Stimulated activated CD8-positive, alpha-beta memory T cell treated with anti-CD3 and anti-CD28 coated beads, Interleukin-2, amount 100 ng/mL, for 48 hours (primary cell): Measurements from ENCODE around the gene CIAO2B.
A peak's percentile ranks its signal among the peaks of the same experiment; 100 is the strongest.
"Not testable (repeated sequence)": the region's sequence is repeated elsewhere in the genome, so short reads cannot be mapped to it uniquely, and the experiment has no call there.

Experiments
- DNase-seq, 2 donors: peaks; one replicate each; pipeline ENCODE4 v3.0.0-alpha.2; 2020; ENCODE audit warnings: low read depth in 2 of 2

Gene CIAO2B

GRCh38 chr16:66936889-66937554, 2.8 kb upstream of the CIAO2B start:
- no peak for DNase-seq

- no peak for DNase-seq
Measured at GRCh38 chr16:66936462-66936861, 2.3 kb upstream of the CIAO2B start.

GRCh38 chr16:66935314-66936011, 1.3 kb upstream of the CIAO2B start, which contains the start of gene CES2:
Gene CES2, plus strand, starts transcription at chr16:66935516. Its CDS starts 120 bp downstream, at chr16:66935636.
- DNase-seq, result no peak

- DNase-seq, result not testable (repeated sequence)
Measured at GRCh38 chr16:66934839-66935313, 674 bp upstream of the CIAO2B start.

GRCh38 chr16:66933776-66934137, 445 bp downstream of the CIAO2B start:
- peak in 1 of 2 donors; percentile 36 for DNase-seq

GRCh38 chr16:66932076-66932475, 2.1 kb downstream of the CIAO2B start:
- no peak for DNase-seq

GRCh38 chr16:66931665-66932064, 2.5 kb downstream of the CIAO2B start:
- no peak for DNase-seq

- DNase-seq, result no peak
Measured at GRCh38 chr16:66930189-66930588, 4.0 kb downstream of the CIAO2B start.

GRCh38 chr16:66928702-66929388, 5.4 kb downstream of the CIAO2B start:
- peak in 1 of 2 donors; percentile 45 for DNase-seq

GRCh38 chr16:66927918-66928649, 6.1 kb downstream of the CIAO2B start:
- DNase-seq, result no peak

GRCh38 chr16:66926961-66927436, 7.2 kb downstream of the CIAO2B start:
- DNase-seq, result no peak

- DNase-seq, result no peak
Measured at GRCh38 chr16:66926171-66926947, 7.8 kb downstream of the CIAO2B start.

- DNase-seq, result no peak
Measured at GRCh38 chr16:66925322-66925840, 8.8 kb downstream of the CIAO2B start, which contains the start of gene RRAD. Gene RRAD, minus strand, starts transcription at chr16:66925535. Its CDS starts 356 bp downstream, at chr16:66925179.

GRCh38 chr16:66924527-66925321, 9.5 kb downstream of the CIAO2B start:
- peak; percentile 20 to 40 for DNase-seq

GRCh38 chr16:66923866-66924265, 10.3 kb downstream of the CIAO2B start:
- no peak for DNase-seq

- DNase-seq, result no peak
Measured at GRCh38 chr16:66923247-66923731, 10.9 kb downstream of the CIAO2B start.

GRCh38 chr16:66921729-66922450, 12.3 kb downstream of the CIAO2B start:
- DNase-seq, result no peak

- DNase-seq, result no peak
Measured at GRCh38 chr16:66920924-66921680, 13.1 kb downstream of the CIAO2B start.
